Stimulated activated CD8-positive, alpha-beta memory T cell treated with anti-CD3 and anti-CD28 coated beads, Interleukin-15, amount 100 ng/mL, for 48 hours (primary cell): ENCODE data around the gene CNOT8.
"Not testable (repeated sequence)": the region's sequence is repeated elsewhere in the genome, so short reads cannot be mapped to it uniquely, and the experiment has no call there.

Experiments
- DNase-seq, 2 donors: peaks; one replicate each; pipeline ENCODE4 v3.0.0-alpha.2; 2020; ENCODE audit warnings: low read depth in 2 of 2

The CNOT8 gene

DNA sequence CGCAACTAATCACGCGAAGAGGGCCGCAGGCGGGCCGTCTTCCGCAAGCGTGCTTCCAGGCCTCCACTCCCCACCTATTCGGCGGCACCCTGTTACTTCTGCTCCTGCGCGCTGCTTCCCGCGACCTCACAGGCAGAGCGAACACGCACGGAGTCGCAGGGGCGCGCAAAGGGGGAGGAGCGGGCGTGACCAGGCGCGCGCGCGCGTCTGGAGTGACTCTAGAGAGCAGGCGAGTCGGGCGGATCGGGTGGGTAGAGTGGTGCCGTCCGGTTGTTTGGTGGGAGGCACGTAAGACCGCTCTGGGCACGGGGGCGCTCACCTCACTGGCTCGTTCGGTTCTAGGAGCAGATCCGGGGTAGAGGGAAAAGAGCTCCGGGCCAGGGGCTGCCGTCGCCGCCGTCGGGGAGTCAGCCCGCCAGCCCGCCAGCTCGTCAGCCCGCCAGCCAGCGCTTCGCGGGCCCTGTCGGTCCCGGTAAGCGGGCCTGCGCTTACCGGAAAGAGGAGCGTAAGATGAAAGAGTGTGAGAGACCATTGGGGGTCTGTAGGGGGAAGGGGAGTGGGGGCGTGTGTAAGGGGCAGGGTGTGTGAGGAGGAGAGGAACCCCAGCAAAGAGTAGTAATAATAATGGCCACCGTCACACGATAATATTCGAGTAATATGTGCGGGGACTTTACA, at the start of gene CNOT8:
Gene CNOT8, plus strand, starts transcription at position 331 of the 675 bp plus-strand sequence. CDS start 4,652 bp downstream, outside the sequence.
- peak; percentile 96 to 98 for DNase-seq

DNA sequence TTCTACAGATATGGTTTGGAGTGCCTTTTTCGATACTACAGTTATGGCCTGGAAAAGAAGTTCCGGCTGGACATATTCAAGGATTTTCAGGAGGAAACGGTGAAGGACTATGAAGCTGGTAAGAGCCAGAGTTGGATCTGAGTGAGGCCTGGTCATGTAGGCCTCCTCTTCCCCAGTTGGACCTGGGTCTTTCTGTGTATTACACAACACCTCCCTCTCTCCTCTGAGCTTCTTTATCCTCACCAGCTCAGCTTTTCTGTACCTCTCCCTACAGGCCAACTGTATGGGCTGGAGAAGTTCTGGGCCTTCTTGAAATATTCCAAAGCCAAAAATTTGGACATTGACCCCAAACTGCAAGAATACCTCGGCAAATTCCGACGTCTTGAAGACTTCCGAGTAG, 47.2 kb upstream of the CNOT8 start:
- no peak for DNase-seq

DNA sequence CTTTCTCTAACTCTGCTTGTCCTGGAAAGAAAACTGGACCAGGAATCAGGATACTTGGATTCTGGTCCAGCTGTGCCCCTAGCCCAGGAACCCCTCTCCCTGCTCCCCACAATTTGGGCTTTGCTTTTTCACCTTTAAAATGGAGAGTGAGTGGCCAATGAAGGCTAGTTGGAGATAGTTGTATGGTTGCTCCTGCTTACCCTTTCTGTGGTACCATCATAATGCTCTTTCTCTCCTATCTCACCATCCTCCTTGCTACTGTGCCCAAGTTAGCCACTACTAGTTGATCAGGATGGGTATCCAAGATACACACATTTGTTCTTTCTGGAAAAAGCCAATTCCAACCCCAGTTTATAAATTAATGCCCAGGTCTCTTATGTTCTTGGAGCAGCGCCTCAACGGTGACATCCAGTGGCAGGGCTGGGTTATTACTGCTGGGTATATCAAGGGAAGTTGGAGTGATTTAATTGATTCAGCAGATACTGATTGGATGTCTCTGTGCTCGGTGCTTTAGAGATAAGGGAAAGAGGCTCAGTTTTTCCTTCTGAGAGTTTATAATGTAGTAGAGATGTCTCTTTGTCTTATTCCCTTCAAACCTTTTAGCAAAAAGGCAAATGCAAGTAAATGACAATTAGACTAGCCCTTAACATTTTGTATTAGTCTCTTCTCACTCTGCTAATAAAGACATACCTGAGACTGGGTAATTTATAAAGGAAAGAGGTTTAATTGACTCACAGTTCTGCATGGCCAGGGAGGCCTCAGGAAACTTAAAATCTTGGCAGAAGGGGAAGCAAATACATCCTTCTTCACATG, 46.6 kb upstream of the CNOT8 start:
- DNase-seq: peak; percentile 22 to 34

DNA sequence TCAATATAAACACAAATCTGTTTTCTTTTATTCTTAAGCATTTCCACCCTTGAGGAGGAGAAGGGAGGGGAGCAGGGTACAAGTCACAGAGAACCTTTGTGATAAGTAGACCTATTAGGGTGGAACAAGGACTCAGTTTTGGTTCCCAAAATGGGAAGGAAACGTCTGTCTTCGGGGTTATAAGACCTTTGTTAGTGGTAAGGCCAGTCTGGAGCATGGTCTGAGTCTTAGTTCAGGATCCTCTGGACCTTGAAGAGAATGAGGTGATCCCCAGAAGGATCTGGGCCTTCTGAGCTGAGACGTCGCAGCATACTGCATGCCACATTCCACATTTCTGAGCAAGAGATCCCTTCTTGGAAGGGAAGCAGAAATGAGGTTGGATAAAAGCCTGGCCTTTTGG, 45.3 kb upstream of the CNOT8 start:
- DNase-seq: no peak

DNA sequence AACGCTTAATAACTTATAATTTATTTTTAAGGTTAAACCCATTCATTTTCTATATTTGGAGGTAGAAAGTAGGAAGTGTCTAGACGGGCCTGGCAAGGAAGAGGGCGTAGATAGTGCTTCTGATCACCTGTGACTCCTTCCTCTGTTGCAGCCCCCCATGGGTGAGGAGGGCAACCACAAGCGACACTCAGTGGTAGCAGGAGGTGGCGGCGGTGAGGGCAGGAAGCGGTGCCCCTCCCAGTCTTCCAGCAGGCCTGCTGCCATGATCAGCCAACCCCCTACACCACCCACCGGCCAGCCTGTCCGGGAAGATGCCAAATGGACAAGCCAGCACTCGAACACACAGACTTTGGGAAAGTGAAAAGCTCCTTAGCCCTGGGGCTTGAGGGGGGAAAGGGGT, 44.7 kb upstream of the CNOT8 start:
- peak in 1 of 2 donors; percentile 4 for DNase-seq

DNA sequence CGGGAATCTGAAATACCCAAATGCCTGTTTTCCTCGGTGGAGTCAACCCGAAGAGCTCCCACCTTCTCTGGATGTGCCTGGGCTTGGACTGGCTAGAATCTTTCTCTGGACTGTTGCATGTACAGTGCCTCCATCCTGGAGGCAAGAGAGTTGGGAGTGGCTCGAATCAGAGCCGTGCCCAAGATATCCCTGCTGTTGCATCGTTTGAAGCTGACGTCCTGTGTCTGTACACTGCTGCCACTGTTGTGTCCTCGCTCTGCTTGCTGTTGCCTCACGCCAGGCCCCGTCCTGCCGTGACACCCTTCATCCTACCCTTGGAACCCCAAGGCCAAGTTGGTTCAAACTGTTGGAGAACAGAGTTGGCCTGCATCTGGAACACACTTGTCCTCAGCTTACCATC, 43.4 kb upstream of the CNOT8 start:
- DNase-seq: no peak

DNA sequence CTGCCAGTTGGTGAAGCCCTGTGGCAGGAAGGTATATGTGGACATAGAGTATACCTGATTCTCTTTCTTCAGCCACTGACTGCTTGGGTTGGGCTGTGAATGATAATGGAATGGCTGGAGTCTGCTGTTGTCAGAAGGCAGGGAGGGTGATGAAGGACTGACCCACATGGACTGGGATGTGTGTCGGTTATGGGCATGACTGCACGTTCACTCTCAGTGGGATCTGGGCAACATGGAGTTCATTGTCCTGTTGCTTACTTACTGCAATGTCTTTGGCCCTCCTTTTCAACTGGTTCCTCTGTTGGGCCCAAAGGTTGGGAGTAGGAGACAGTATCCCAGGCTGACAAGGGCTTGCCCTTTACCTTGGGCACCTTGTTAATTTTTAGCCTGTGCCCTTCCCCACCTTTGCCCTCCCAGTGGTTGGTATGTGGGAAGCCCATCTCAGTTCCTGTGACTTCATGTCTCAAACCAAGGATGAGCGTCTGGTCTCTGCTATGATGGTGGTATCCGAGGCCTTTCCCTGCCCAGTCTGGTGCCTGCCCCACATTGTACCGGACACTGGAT, 42.7 kb upstream of the CNOT8 start:
- DNase-seq: no peak

DNA sequence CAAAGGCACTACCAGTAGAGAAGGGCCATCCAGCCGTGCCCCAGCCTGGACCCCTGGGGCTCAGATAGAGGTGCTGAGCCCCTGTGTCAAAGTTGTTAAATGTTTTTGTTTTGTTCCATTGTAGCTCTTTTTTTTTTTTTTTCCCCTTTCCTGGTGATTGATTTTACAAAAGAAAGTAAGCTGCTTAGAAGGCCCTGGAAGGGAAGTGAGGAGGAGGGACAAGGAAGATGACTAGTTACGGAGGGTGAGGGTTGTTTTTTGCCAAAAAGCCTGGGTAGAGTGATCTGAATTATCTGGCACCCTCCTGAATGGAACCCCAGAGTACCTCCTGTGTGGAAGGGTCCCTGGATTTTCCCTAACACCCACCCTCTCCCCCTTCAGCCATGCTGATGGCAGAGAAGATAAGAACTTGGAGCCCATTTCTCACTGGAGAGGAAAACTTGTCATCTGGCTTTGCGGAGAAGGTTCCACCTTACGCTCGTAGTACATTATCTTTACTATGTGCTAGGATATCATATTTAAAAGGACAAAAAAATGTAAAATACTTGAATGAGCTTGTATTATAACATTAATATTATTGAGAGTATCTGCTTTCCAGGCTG, 41.4 kb upstream of the CNOT8 start:
- no peak for DNase-seq

DNA sequence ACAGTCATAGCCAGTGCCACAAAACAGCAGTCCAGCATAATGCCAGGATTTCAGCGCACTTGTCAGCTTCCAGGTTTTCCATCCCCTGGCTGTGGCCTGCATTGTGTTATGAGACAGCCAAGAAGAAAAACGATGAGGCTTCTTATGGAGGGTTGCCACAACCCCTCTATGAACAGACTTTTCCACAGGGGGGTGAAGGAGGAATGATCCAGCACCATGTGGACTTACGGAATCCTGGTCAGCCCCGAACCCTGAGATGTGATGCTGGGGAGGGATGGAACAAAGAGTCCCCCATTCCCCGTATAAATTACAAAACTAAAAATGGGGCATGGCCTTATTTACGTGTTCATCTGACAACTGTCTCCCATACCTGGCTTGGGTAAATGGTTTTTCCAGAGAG, 40.6 kb upstream of the CNOT8 start:
- DNase-seq: no peak

DNA sequence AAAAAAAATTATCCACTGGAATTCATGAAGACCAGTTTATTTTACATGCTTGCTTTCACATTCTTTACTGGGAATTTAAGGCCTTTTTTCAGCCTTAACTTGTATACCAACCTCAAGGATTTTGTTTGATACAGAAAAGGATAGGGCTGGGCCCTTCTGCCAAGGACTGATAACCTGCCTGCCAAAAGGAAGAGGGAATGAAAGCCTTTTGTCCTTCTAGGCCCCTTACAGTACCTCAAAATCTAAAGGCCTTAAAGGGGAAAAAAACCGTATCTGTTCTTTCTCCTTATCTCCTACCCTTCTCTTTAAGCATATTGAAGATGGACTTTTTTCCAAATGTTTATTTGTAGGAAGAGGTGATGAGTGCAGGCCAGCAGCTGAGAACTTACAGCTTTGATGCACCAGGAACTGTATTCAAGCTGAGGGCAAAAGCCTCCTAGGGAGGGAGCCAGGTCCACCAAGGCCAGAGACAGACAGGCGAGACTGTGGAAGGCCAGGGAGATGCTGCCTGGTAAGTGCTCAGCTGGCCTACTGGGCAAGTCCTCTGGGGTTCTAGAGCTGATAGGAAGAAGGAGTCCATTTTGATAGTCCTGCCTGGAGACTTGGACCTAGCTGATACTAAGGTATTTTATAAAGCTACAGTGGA, 39.8 kb upstream of the CNOT8 start:
- DNase-seq: no peak

DNA sequence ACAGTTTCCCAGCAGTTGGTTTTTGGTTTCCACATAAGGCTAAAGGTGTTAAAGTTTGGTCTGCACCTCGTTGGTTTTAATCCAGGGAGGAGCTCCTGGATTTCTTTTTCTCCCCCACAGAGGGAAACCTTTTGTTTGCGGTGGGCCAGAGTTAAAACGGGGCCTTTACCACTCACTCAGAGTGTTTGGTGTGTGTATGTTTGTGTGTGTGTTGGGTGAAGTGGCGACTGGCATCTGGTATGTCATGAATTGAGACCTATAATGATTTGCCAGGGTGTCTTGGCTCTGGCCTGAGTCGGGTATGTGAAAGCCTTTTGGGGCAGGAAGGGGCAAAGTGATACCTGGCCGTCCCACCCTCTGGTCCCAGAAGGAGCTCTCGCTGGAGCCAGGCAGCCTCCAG, 38.9 kb upstream of the CNOT8 start:
- no peak for DNase-seq

DNA sequence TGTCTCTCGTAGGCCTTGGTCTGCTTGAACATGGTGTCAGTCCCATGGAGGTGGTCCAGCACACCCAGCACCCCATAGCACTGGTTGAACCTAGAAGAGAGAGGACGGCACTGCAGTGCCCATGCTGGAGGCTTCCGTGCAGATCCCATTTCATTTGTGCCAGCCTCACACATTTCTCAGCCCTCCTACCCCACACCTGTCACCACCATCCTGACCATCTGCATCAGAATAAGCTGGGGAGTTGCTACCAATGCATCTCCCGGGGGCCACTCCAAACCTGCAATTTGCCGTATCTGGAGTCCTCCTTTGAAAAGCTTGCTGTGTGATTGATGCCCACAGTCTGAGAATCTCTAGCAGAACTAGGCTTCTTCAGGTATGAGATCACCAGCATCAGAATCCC, 38.0 kb upstream of the CNOT8 start:
- no peak for DNase-seq

DNA sequence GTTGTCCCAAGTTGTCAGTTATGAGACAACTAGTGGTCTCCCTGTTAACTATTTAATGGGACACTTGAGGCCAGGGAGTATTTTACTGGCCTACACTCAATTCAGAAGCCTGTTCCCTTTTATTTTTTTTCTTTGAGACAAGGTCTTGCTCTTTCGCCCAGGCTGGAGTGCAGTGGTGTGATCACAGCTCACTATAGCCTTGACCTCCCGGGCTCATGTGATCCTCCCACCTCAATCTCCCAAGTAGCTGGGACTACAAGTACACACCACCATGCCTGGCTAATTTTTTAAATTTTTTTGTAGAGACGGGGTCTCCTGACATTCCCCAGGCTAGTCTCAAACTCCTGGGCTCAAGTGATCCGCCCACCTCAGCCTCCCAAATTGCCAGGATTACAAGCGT, 35.5 kb upstream of the CNOT8 start:
- DNase-seq: not testable (repeated sequence)

DNA sequence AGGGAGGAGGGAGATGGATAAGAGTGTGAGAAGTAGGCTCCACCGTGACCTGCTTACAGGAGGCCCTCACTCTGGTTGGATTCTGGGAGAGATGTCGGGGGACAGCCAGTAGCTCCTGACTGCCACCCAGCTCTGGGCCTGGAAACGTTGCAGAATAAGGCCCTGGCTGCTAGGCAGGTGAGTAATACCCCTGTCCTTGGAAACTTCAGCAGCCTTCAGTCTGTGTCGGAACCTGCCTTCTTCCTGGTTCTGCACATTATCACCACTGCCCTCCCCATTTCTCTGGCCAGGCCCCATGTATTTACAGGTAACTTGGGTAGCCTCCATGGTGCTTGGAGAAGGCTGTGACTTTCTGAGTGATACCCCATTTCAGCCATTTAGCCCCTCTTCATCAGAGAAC, 34.8 kb upstream of the CNOT8 start:
- no peak for DNase-seq

DNA sequence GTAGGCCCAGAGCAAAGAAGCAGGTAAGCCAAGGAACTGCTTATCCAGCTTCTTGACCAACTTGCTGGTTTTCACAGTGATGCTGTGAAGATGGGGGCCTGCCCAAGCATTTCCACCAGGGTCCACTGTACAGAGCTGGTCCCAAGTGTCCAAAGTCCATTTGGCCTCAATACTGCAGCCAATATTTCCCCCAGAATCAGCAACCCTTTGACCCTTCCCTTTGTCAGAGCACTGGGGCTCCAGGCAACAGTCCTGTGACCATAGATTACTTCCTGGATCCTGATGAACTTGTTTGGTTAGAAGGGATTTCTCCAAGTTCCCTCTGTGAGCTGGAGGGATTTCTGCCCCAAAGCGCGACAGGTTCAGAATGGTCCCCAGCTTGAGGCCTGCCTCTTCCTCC, 34.4 kb upstream of the CNOT8 start:
- no peak for DNase-seq

DNA sequence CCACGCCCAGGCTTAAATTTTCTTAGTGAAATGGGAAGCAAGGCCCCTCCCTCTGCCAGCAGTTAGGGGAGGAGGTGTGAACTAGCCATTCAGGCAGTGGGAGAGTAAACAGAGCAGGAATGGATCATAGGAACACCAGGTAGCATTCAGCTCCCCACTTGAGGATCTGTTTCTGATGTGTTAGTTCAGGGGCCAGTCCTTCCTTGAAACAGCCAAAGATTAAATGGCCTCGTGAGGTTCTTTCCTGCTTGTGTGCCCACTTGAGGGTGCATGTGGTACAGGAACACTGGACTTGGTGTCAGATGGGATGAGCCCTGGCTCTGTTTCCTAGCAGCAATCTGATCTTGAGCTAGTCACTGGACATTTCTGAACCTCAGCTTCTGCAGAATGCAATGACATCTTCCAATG, 29.2 kb upstream of the CNOT8 start:
- no peak for DNase-seq

DNA sequence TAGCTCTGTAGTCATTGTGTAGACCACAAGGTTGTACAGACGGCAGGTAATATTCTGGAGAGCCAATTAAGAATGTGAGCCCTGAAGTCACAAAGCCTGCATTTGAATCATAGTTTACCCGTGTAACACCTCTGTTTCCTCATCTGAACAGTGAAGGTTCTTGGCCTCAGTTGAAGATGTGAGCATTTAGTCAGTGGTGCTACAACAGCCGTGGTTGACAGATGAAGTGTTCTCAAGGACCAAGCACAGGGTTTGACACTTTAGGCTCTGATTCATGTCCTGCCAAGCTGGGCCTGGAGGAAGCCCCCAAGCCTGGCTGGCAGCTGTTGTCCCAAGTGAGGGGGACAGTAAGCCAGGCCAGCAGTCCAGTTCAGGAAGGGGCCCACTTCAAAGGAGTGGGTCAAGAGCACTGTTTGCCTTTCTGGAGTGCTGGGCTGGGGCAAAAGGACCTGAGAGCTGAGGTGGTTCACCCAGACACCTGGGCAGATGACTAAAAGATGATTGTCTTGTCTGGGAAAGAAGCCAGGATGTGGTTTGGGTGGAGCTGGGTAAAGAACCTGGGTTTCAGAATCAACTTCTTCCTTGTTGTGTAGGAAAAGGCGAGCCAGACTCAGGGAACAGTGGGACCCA, 28.7 kb upstream of the CNOT8 start:
- peak in 1 of 2 donors; percentile 16 for DNase-seq

DNA sequence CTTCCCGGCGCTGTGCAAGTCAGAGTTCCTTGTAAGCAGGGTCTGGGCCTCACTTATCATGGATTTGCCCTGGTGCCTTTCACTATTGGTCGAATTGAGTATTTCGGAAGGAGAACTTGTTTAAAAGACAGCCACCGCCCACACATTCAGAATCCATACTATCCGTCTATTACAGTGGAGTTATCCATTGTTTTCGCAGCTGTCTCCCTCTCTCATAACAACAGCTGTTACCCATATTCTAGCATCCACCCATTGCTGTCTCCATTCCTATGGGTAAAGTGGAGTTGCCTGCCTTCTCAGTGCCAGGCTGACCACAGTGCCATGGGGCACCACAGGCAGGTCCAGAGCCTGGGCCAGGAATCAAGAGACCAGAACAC, 28.2 kb upstream of the CNOT8 start:
- DNase-seq: no peak

DNA sequence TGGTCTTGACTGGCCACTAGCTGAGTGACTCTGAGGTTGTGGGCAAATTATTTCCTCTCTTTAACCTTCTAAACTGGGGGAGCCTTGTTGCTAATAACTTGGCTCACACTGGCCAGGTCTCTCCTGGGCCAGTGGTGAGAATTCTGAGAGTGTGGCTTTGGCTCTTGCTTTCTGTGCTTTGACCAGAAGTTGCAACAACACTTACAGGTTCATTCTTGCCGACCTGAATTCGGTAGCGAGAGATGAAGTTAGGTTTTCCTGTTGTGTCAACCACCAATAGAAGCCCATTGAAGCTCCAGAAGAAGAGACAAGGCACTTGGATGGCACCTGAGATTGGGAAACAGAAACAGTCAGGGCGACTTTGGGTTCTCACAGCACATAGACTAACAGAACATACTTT, 27.8 kb upstream of the CNOT8 start:
- DNase-seq: no peak

DNA sequence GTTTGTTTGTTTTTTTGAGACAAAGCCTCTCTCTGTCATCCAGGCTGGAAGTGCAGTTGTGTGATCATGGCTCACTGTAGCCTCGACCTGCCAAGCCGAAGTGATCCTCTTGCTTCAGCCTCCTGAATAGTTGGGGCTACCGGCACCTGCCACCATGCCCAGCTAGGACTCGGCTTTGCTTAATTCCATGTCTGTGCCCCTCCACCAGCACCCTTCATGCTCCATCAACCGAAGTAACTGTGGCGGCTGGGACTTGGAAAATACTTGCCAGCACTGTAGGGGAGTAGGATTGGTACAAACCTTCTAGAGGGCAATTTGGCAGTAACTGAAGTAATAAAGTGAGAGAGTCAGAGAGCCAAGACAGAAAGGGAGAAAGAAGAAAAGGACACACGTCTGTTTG, 27.0 kb upstream of the CNOT8 start:
- no peak for DNase-seq

DNA sequence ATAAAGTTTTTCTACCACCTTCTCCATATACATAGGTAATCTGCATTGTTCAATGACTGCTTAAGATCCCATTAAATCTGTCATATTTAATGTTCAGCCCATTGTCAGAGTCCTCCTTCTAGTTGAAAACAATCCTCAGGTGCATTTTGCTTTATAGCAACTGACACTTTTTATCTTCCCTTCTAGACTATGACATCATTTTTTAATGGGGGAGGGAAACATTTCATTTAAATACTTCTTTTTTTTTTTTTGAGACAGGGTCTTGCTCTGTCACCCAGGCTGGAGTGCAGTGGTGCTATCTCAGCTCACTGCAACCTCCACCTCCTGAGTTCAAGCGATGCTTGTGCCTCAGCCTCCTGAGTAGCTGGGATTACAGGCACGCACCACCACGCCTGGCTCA, 25.6 kb upstream of the CNOT8 start:
- DNase-seq: not testable (repeated sequence)

DNA sequence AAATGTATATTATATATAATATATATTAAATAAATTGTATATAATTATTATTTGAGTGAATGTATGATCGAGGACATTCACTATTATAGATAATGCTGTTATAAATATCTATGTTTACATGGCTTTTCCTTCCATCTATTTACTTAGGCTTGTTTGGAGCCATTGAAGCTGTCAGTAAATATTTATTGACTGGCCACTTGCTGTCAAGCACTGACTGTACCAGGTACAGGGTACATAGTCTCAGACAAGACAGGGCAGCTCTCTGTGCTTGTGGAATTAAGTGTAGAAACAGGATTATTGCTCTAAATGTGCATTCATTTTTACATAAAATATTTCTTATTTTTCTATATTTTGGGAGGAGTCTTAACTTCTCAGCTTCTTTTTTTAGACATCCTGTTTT, 24.4 kb upstream of the CNOT8 start:
- no peak for DNase-seq
